GM23248 (cell line): ENCODE data around the gene YTHDF1.

ENCODE experiments used
- EZH2 ChIP-seq: fragments of 200-600 bp; sonication (generic); IDR thresholded peaks from 2 replicates; pipeline ENCODE4 v1.6.1; 2018; ENCODE audit warnings: antibody characterized with exemption, mild to moderate bottlenecking; ENCODE audit not compliant: insufficient read depth, poor library complexity, severe bottlenecking
- EZH2phosphoT487 ChIP-seq: fragments of 200-600 bp; sonication (generic); IDR thresholded peaks from 2 replicates; pipeline ENCODE4 v1.6.1; 2018; ENCODE audit warnings: antibody characterized with exemption, moderate library complexity, mild to moderate bottlenecking, low read depth; ENCODE audit not compliant: insufficient read depth

DNA sequence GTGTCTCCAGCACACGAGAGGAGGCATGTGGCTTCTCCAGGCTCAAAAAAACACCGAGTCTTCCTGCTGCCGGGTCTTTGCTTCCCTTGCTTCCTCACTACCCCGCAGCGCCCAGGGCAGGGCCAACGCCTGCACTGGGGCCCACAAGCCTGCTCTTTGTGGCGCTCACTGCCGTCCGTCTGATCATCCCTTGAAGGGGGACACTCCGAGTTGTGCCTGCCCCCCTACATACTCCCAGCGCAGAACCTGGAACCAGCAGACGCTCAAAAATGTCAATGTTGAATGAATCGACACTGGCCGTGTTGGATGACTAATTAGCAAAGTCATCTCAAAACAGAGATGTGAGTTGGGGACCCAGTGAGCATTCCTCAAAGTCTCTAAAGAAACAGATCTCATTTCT lies 48.6 kb upstream of the YTHDF1 start:
- TF ChIP-seq EZH2 (no peak), EZH2phosphoT487 (no peak)
